Epithelial cell of esophagus (primary cell): ENCODE measurements around the gene ALDH3B1.

Experiments used
- DNase-seq: peaks from one replicate; pipeline ENCODE4 v3.0.0; 2010; ENCODE audit warnings: low read depth
- H3K4me3 ChIP-seq: 2 replicates; pipeline ENCODE4 v1.5.1; 2011; ENCODE audit warnings: mild to moderate bottlenecking, low read length, control low read depth
- TF ChIP-seq, protein P1 (sequence below): IDR thresholded peaks from 2 replicates; pipeline ENCODE4 v1.5.1; 2011; ENCODE audit warnings: low read depth, mild to moderate bottlenecking, low read length, control low read depth, inconsistent platforms; ENCODE audit not compliant: insufficient read depth; ENCODE audit errors: missing control alignments

ALDH3B1 gene

GRCh38 chr11:68012044-68012842, 2.1 kb downstream of the ALDH3B1 start:
- DNase-seq = no peak
- no peak overlapping the region for H3K4me3 ChIP-seq
- TF ChIP-seq, protein P1, sequence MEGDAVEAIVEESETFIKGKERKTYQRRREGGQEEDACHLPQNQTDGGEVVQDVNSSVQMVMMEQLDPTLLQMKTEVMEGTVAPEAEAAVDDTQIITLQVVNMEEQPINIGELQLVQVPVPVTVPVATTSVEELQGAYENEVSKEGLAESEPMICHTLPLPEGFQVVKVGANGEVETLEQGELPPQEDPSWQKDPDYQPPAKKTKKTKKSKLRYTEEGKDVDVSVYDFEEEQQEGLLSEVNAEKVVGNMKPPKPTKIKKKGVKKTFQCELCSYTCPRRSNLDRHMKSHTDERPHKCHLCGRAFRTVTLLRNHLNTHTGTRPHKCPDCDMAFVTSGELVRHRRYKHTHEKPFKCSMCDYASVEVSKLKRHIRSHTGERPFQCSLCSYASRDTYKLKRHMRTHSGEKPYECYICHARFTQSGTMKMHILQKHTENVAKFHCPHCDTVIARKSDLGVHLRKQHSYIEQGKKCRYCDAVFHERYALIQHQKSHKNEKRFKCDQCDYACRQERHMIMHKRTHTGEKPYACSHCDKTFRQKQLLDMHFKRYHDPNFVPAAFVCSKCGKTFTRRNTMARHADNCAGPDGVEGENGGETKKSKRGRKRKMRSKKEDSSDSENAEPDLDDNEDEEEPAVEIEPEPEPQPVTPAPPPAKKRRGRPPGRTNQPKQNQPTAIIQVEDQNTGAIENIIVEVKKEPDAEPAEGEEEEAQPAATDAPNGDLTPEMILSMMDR = no peak

- TF ChIP-seq, protein P1 = no peak
- H3K4me3 ChIP-seq = no peak overlapping the region
- DNase-seq = peak; percentile 85
These were observed 2.9 kb downstream of the ALDH3B1 start for GRCh38 chr11:68012843-68013610.

GRCh38 chr11:68013611-68014156, 3.6 kb downstream of the ALDH3B1 start:
- no peak for DNase-seq
- H3K4me3 ChIP-seq = no peak overlapping the region
- TF ChIP-seq, protein P1 = no peak

DNA sequence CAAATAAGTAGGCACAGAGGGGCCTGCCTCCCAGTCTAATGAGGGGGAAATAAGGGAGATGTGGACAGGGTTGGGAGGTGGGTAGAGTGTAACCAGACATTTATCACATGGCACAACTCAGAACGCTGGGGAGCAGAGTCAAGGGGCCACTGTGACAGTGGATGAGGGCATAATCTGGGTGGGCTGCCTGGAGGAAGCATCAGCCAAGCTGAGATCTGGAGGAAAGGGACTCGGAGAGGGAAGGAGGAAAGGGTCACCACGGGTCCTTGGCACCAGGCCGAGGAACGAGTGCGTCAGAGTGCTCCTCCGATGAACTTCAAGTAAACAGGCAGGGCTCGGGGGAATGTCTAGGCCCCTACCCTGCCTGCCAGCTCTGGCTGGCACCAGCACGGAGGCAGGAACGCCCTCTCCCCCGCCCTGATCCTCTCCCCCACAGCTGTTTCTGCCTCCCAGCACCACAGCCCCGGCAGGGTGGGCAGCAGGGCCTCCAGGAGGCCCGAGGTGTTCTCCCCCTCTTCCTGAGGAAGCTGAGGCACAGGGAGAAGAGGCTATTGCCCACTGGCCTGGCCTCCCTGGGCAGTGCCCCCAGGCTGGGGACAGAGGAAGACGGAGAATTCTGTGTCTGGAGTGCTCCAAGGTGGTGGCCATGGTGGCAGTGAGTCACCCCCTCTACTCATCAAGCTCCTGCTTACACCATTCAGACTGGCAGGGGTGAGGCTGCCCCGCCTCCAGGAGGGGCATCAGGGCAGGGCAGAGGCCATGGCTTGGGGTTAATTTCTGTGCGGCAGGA, 4.2 kb downstream of the ALDH3B1 start:
- no peak overlapping the region for H3K4me3 ChIP-seq
- TF ChIP-seq, protein P1 = no peak
- peak; percentile 82 for DNase-seq

DNA sequence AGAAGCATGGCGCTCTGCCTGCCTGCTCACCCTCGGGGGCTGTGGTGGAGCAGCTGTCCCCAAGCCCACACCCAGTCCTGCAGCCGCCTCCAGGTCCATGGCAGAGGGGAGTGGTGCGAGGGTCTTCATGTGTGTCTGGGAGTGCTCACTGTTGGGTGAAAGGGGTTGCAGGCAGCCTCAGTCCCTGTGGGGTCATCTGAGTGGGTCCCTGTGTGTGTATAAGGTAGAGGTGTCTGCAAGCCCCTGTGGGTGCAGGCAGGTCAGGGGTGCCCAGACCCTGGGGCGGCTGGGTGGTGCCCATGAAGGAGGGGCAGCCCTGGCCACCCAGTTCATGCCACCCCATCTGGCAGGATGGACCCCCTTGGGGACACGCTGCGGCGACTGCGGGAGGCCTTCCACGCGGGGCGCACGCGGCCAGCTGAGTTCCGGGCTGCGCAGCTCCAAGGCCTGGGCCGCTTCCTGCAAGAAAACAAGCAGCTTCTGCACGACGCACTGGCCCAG, 4.9 kb downstream of the ALDH3B1 start:
- no peak for DNase-seq
- H3K4me3 ChIP-seq = no peak overlapping the region
- TF ChIP-seq, protein P1 = no peak

DNA sequence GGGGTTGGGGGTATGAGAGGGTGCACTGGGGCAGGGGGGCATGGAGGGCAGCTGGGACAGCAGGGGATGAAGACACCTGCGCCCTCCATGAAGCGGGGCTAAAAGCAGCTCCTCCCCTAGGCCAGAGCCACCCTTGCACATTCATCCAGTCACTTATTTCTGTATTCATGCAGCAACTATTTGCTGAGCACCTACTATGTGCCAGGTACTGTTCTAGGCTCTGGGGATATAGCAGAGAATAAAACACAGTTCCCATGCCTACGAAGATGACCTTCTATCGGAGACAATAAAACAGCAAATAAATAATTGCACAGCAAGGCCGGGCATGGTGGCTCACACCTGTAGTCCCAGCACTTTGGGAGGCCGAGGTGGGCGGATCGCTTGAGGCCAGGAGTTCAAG, 5.3 kb downstream of the ALDH3B1 start:
- H3K4me3 ChIP-seq = no peak overlapping the region
- no peak for DNase-seq
- TF ChIP-seq, protein P1 = no peak
